Osteocyte (in vitro differentiated cells): Measurements from ENCODE around the gene SELENOI. TPM values are rescaled to one million over a fixed set of nuclear protein-coding genes. Genes with fewer than 3 reads are reported as not detected.

Experiments
- DNase-seq: peaks from one replicate; pipeline ENCODE4 v3.0.0; 2021; ENCODE audit warnings: mixed read lengths; ENCODE audit not compliant: unreplicated experiment; ENCODE audit errors: extremely low spot score
- H3K27ac Mint-ChIP-seq: one replicate; pipeline ENCODE4 v1.8.0; 2021; ENCODE audit warnings: mild to moderate bottlenecking, mixed read lengths; ENCODE audit not compliant: unreplicated experiment
- H3K27me3 Mint-ChIP-seq: one replicate; pipeline ENCODE4 v1.8.0; 2021; ENCODE audit warnings: mixed read lengths; ENCODE audit not compliant: unreplicated experiment
- H3K36me3 Mint-ChIP-seq: one replicate; pipeline ENCODE4 v1.8.0; 2021; ENCODE audit warnings: mixed read lengths; ENCODE audit not compliant: unreplicated experiment
- H3K4me1 Mint-ChIP-seq: one replicate; pipeline ENCODE4 v1.8.0; 2021; ENCODE audit warnings: mixed read lengths; ENCODE audit not compliant: unreplicated experiment
- H3K4me3 Mint-ChIP-seq: one replicate; pipeline ENCODE4 v1.8.0; 2021; ENCODE audit warnings: mild to moderate bottlenecking, moderate library complexity, mixed read lengths; ENCODE audit not compliant: unreplicated experiment
- H3K9me3 Mint-ChIP-seq: one replicate; pipeline ENCODE4 v1.8.0; 2021; ENCODE audit warnings: mixed read lengths; ENCODE audit not compliant: unreplicated experiment
- total RNA-seq: library from RNA; stranded (reverse); gene quantifications from 2 replicates; pipeline ENCODE4 v1.2.1, GENCODE V29; 2021
- TF ChIP-seq, protein P1 (sequence below): fragments of 200-600 bp; sonication (generic); IDR thresholded peaks from 2 replicates; pipeline ENCODE4 v1.5.0; 2021; ENCODE audit warnings: antibody characterized with exemption, mild to moderate bottlenecking, moderate library complexity

The SELENOI gene
- total RNA-seq, 1 donor from 2014 or later = 16.1 TPM

DNA sequence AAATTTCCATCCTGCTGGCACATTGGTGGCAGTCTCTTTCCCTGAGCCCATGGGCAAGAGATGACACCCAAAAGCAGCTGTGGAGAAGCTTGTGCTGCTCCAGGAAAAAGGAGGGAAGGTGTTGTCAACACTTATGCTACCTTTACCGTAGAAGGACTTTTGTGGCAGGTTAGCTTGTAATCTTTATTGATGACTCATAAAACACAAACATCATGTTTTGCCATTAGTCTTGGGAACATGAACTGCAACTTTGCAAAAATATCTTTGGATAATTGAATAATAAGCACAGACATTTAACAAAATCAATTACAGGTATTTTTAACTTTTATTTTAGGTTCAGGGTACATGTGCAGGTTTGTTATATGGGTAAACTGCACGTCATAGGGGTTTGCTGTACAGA, 89.2 kb downstream of the SELENOI start:
- H3K4me1 Mint-ChIP-seq = no peaks in the 10 kb centered on the region
- H3K27ac Mint-ChIP-seq = no peak overlapping the region
- TF ChIP-seq, protein P1, sequence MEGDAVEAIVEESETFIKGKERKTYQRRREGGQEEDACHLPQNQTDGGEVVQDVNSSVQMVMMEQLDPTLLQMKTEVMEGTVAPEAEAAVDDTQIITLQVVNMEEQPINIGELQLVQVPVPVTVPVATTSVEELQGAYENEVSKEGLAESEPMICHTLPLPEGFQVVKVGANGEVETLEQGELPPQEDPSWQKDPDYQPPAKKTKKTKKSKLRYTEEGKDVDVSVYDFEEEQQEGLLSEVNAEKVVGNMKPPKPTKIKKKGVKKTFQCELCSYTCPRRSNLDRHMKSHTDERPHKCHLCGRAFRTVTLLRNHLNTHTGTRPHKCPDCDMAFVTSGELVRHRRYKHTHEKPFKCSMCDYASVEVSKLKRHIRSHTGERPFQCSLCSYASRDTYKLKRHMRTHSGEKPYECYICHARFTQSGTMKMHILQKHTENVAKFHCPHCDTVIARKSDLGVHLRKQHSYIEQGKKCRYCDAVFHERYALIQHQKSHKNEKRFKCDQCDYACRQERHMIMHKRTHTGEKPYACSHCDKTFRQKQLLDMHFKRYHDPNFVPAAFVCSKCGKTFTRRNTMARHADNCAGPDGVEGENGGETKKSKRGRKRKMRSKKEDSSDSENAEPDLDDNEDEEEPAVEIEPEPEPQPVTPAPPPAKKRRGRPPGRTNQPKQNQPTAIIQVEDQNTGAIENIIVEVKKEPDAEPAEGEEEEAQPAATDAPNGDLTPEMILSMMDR = no peak
- H3K9me3 Mint-ChIP-seq = no peaks in the 10 kb centered on the region
- H3K4me3 Mint-ChIP-seq = no peak overlapping the region
- DNase-seq = no peak
- no peaks in the 10 kb centered on the region for H3K36me3 Mint-ChIP-seq
- peaks cover 39% of the 10 kb centered on the region for H3K27me3 Mint-ChIP-seq

DNA sequence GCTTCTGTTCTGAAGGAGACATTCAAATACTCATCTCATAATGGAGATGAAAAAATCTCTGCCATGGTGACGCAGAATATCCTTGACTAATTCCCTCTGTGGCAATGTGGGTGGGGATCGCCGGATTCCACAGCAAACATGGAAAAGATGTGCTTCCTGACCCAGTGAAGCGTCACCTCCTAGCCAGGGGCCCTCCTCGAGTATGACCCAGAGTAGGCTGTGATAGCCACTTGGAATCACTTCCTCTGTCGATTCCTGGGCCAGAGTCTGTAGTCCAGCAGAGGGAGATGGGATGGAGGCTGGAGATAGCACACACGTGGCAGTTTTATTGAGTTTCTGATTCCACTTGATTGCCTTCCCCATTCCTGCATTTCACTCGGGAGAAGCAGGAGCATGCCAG, 92.6 kb downstream of the SELENOI start:
- H3K4me3 Mint-ChIP-seq = no peak overlapping the region
- TF ChIP-seq, protein P1 = no peak
- no peak overlapping the region for H3K27ac Mint-ChIP-seq
- peaks cover 24% of the 10 kb centered on the region for H3K27me3 Mint-ChIP-seq
- no peaks in the 10 kb centered on the region for H3K4me1 Mint-ChIP-seq
- H3K36me3 Mint-ChIP-seq = no peaks in the 10 kb centered on the region
- H3K9me3 Mint-ChIP-seq = no peaks in the 10 kb centered on the region
- no peak for DNase-seq

DNA sequence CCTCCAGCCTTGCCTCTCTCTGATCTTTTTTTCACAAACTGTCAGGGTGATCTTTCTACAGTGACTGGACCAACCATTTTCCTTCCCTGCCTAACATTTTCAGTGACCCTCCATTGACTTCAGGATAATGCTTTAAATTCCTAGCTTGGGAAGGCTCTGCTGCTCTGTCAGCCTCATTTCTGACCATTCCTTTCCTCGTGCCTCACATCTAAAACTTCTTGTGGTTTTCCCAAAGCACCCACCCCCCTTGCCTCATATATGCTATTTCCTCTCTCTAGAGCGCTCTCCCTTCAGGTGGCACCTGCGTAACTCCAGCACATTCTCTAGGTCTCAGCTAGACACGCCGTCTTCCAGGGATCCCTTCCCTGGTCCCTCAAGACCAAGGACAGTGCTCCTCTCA, 93.0 kb downstream of the SELENOI start:
- H3K27ac Mint-ChIP-seq = no peak overlapping the region
- TF ChIP-seq, protein P1 = no peak
- H3K4me3 Mint-ChIP-seq = no peak overlapping the region
- peaks cover 22% of the 10 kb centered on the region for H3K27me3 Mint-ChIP-seq
- H3K36me3 Mint-ChIP-seq = no peaks in the 10 kb centered on the region
- no peak for DNase-seq
- H3K4me1 Mint-ChIP-seq = no peaks in the 10 kb centered on the region
- H3K9me3 Mint-ChIP-seq = no peaks in the 10 kb centered on the region

DNA sequence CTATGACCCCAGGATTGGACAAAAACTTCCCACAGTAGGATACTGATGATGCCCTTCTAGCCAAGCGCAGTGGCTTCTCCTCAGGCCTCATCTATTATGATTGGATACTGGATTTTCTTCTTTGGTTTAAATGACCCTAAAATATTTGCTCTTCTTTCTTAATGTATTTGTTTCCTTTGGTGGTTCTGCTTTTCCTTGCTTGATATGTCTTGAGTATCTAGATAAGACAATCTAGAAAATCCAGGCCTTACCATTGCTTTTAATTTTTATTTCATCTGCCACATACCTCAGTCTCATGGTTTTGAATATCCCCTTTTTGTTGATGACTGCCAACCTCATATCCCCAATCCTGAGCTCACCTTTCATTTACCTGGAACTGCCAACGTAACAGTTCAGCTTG, 96.4 kb downstream of the SELENOI start:
- TF ChIP-seq, protein P1 = no peak
- H3K27ac Mint-ChIP-seq = no peak overlapping the region
- no peak overlapping the region for H3K4me3 Mint-ChIP-seq
- peaks cover 26% of the 10 kb centered on the region for H3K27me3 Mint-ChIP-seq
- no peak for DNase-seq
- no peaks in the 10 kb centered on the region for H3K36me3 Mint-ChIP-seq
- no peaks in the 10 kb centered on the region for H3K9me3 Mint-ChIP-seq
- no peaks in the 10 kb centered on the region for H3K4me1 Mint-ChIP-seq

DNA sequence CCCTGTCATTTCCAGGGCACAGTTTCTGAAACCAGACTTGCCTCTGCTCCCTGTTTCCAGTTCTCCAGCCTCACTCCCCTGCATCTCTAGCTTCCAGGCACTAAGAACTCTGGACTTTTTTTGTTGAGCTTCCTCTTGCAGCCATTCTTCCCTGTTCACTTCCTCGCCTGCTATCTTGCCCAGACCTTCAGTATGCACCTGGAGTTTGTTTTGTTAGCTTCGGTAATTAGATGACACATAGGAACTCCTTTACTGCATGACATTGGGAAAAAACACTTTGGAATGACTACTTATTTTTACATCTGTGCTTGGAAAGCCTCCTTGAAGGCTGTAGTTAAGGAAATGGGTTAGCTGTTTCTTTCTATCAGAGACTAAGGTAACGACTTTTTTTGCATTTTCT, 96.8 kb downstream of the SELENOI start:
- Mint-ChIP-seq H3K27ac (no peak overlapping the region), H3K4me1 (no peaks in the 10 kb centered on the region), H3K36me3 (no peaks in the 10 kb centered on the region), H3K27me3 (peaks cover 26% of the 10 kb centered on the region), H3K4me3 (no peak overlapping the region), H3K9me3 (no peaks in the 10 kb centered on the region)
- DNase-seq = no peak
- TF ChIP-seq, protein P1 = no peak
